HG03039 (cell line): ENCODE measurements around the gene MYO7B.

ENCODE experiments used
- ATAC-seq: cut with Tn5 transposase; IDR thresholded peaks from one replicate; pipeline ENCODE4 v1.9.1; 2021; ENCODE audit warnings: mild to moderate bottlenecking, moderate library complexity; ENCODE audit not compliant: unreplicated experiment

MYO7B gene

GRCh38 chr2:127674241-127675209 lies 139.0 kb downstream of the MYO7B start:
- no peak for ATAC-seq

- no peak for ATAC-seq
Measured at GRCh38 chr2:127675331-127676261, 140.1 kb downstream of the MYO7B start, which contains the start of gene LIMS2. LIMS2 (minus strand) TSS chr2:127675530; CDS start chr2:127675024, 506 bp downstream.

GRCh38 chr2:127676906-127677305 lies 141.4 kb downstream of the MYO7B start:
- ATAC-seq = no peak

GRCh38 chr2:127678531-127678930 lies 143.0 kb downstream of the MYO7B start:
- no peak for ATAC-seq

GRCh38 chr2:127678991-127679390 lies 143.5 kb downstream of the MYO7B start:
- no peak for ATAC-seq

- ATAC-seq = no peak
Measured at GRCh38 chr2:127679680-127680361, 144.3 kb downstream of the MYO7B start.

GRCh38 chr2:127680706-127681287 lies 145.3 kb downstream of the MYO7B start:
- no peak for ATAC-seq

- no peak for ATAC-seq
Measured at GRCh38 chr2:127681288-127681804, 145.9 kb downstream of the MYO7B start.

GRCh38 chr2:127681976-127682857 lies 146.7 kb downstream of the MYO7B start:
- no peak for ATAC-seq

- no peak for ATAC-seq
Measured at GRCh38 chr2:127683056-127683455, 147.6 kb downstream of the MYO7B start.

- no peak for ATAC-seq
Measured at GRCh38 chr2:127683757-127684156, 148.3 kb downstream of the MYO7B start.

- no peak for ATAC-seq
Measured at GRCh38 chr2:127685410-127686080, 150.1 kb downstream of the MYO7B start.
